ENCODE data around the gene ATP6V0C.

ATP6V0C gene

DNA sequence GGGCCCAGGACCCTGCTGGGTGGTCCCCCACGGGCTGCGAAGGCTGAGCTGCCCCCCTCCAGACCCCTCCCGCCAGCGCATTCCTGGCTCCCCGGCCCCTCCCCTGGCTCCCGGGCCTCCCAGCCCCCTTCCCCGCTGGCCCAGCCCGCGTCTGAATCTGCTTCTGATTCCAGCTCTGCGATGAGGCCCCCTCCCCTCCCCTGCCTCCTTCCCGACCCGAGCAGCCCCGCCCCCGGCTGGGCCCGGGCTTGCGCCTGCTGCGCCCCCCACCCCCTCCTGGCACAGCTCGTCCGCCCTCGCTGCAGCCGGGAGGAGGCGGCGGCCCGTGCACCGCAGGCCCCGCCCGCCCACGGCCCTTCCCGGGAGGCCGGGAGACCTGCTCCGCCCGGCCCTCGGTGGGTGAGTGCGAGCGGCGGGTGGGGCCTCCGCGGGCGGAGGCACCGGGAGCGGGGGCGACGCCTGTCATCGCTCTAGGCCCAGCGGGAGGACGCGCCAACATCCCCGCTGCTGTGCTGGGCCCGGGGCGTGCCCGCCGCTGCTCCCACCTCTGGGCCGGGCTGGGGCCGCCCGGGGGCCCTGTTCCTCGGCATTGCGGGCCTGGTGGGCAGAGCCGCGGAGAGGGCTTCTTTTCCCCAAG, 42.6 kb upstream of the ATP6V0C start, which contains the start of gene NTN3:
NTN3 (plus strand) TSS at position 282 of the 637 bp plus-strand sequence. CDS start 405 bp downstream, outside the sequence.
- peak within 1 kb of the TSS; percentile 26 for H3K4me3 ChIP-seq (ENCODE audit: low read depth, low read length)
- no peaks in the 10 kb centered on the region for H3K9me3 ChIP-seq (ENCODE audit: control insufficient read depth, insufficient read depth, low read length)
- no peak within 1 kb of the TSS for H3K9ac ChIP-seq (ENCODE audit: low read depth, low read length)
- H3K36me3 ChIP-seq (ENCODE audit: control insufficient read depth, insufficient read depth, low read length) = no peaks in the 10 kb centered on the region
- peaks cover 16% of the 10 kb centered on the region for H3K27me3 ChIP-seq (ENCODE audit: control insufficient read depth, insufficient read depth, low read length)
- peaks cover 13% of the 10 kb centered on the region for H3K4me1 ChIP-seq (ENCODE audit: control insufficient read depth, insufficient read depth, low read length)

DNA sequence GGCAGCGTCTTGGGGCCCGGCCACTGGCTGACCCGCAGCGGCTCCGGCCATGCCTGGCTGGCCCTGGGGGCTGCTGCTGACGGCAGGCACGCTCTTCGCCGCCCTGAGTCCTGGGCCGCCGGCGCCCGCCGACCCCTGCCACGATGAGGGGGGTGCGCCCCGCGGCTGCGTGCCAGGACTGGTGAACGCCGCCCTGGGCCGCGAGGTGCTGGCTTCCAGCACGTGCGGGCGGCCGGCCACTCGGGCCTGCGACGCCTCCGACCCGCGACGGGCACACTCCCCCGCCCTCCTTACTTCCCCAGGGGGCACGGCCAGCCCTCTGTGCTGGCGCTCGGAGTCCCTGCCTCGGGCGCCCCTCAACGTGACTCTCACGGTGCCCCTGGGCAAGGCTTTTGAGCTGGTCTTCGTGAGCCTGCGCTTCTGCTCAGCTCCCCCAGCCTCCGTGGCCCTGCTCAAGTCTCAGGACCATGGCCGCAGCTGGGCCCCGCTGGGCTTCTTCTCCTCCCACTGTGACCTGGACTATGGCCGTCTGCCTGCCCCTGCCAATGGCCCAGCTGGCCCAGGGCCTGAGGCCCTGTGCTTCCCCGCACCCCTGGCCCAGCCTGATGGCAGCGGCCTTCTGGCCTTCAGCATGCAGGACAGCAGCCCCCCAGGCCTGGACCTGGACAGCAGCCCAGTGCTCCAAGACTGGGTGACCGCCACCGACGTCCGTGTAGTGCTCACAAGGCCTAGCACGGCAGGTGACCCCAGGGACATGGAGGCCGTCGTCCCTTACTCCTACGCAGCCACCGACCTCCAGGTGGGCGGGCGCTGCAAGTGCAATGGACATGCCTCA, 41.9 kb upstream of the ATP6V0C start:
- Histone ChIP-seq H3K4me1 (ENCODE audit: control insufficient read depth, insufficient read depth, low read length) (peaks cover 13% of the 10 kb centered on the region), H3K9me3 (ENCODE audit: control insufficient read depth, insufficient read depth, low read length) (no peaks in the 10 kb centered on the region), H3K36me3 (ENCODE audit: control insufficient read depth, insufficient read depth, low read length) (no peaks in the 10 kb centered on the region), H3K9ac (ENCODE audit: low read depth, low read length) (no peak overlapping the region), H3K4me3 (ENCODE audit: low read depth, low read length) (peak overlapping the region; percentile 18), H3K27me3 (ENCODE audit: control insufficient read depth, insufficient read depth, low read length) (peaks cover 16% of the 10 kb centered on the region)

DNA sequence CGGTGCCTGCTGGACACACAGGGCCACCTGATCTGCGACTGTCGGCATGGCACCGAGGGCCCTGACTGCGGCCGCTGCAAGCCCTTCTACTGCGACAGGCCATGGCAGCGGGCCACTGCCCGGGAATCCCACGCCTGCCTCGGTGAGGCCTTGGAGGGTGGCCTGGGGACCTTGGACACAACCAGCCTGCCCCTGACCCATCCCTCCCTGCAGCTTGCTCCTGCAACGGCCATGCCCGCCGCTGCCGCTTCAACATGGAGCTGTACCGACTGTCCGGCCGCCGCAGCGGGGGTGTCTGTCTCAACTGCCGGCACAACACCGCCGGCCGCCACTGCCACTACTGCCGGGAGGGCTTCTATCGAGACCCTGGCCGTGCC, 41.3 kb upstream of the ATP6V0C start:
- H3K4me3 ChIP-seq (ENCODE audit: low read depth, low read length) = no peak overlapping the region
- peaks cover 12% of the 10 kb centered on the region for H3K4me1 ChIP-seq (ENCODE audit: control insufficient read depth, insufficient read depth, low read length)
- H3K9ac ChIP-seq (ENCODE audit: low read depth, low read length) = no peak overlapping the region
- peaks cover 16% of the 10 kb centered on the region for H3K27me3 ChIP-seq (ENCODE audit: control insufficient read depth, insufficient read depth, low read length)
- no peaks in the 10 kb centered on the region for H3K36me3 ChIP-seq (ENCODE audit: control insufficient read depth, insufficient read depth, low read length)
- H3K9me3 ChIP-seq (ENCODE audit: control insufficient read depth, insufficient read depth, low read length) = no peaks in the 10 kb centered on the region

DNA sequence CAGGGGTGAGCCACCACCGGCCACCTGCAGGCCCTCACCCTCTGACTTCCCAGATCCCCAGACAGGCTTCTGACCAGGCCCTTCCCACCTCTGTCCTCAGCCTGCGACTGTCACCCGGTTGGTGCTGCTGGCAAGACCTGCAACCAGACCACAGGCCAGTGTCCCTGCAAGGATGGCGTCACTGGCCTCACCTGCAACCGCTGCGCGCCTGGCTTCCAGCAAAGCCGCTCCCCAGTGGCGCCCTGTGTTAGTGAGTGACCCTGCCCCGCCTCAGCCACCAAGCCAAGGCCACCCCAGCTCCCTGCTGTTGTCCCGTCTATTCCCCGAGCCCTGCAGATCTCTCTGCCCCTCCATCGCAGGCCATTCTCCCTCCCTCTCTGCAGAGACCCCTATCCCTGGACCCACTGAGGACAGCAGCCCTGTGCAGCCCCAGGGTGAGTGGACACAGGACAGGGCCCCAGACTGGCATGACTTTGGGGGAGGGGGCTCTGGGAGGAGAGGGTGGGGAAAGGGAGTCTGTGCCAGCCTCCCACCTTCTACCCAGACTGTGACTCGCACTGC, 40.8 kb upstream of the ATP6V0C start:
- peaks cover 16% of the 10 kb centered on the region for H3K27me3 ChIP-seq (ENCODE audit: control insufficient read depth, insufficient read depth, low read length)
- H3K9me3 ChIP-seq (ENCODE audit: control insufficient read depth, insufficient read depth, low read length) = no peaks in the 10 kb centered on the region
- H3K36me3 ChIP-seq (ENCODE audit: control insufficient read depth, insufficient read depth, low read length) = no peaks in the 10 kb centered on the region
- H3K9ac ChIP-seq (ENCODE audit: low read depth, low read length) = no peak overlapping the region
- peak overlapping the region; percentile 45 for H3K4me3 ChIP-seq (ENCODE audit: low read depth, low read length)
- peaks cover 12% of the 10 kb centered on the region for H3K4me1 ChIP-seq (ENCODE audit: control insufficient read depth, insufficient read depth, low read length)

DNA sequence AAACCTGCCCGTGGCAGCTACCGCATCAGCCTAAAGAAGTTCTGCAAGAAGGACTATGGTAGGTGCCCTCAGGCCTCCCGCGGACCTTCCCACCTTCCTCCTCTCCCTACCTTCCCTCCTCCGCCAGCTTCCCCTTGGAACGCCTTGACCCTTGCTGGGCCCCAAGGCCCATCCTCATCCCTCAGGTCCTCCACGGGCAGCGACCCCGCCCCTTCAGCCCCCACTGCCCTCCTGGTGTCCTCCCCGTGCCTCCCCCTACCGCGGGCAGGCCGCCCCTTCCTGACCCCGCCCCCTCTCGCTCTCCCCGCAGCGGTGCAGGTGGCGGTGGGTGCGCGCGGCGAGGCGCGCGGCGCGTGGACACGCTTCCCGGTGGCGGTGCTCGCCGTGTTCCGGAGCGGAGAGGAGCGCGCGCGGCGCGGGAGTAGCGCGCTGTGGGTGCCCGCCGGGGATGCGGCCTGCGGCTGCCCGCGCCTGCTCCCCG, 40.3 kb upstream of the ATP6V0C start:
- peaks cover 16% of the 10 kb centered on the region for H3K27me3 ChIP-seq (ENCODE audit: control insufficient read depth, insufficient read depth, low read length)

DNA sequence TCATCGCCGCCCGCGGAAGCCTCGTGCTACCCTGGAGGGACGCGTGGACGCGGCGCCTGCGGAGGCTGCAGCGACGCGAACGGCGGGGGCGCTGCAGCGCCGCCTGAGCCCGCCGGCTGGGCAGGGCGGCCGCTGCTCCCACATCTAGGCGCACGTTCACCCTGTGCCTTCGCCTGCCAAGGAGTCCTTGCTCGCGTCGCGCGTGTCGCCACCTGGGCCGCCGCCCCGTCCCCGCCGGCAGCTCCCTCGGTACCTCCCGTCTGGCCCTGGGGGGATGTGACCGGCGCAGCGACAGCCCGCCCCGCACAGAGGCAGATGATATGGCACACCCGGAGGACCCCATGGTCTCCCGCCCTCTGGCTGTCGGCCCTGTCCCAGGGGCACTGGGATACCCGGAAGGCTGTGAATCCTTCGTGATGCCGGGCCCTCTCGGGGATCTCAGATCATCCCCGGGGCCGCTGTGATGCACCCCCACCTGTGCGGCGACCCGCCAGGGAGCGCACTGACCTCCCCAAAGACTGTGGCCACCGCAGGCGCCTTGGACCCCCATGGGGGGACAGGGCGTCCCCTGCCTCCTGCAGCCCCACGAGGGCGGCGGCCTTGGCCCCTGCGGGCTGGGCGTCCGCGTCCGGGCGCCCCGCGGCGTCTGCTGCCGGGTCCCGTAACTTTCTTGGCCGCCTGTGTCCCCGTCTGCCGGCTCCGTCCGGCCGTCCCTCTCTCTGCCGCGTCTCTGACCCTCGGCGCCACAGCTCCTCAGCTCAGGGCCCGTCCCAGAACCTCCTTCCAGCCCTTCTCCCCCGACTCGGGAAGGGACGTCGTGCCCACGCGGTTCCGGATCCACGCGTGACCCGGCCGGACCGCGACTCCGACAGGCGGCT, 39.5 kb upstream of the ATP6V0C start:
- peaks cover 8% of the 10 kb centered on the region for H3K4me1 ChIP-seq (ENCODE audit: control insufficient read depth, insufficient read depth, low read length)
- H3K9ac ChIP-seq (ENCODE audit: low read depth, low read length) = peak overlapping the region; percentile 60
- H3K9me3 ChIP-seq (ENCODE audit: control insufficient read depth, insufficient read depth, low read length) = no peaks in the 10 kb centered on the region
- H3K36me3 ChIP-seq (ENCODE audit: control insufficient read depth, insufficient read depth, low read length) = no peaks in the 10 kb centered on the region
- peak overlapping the region; percentile 70 for H3K4me3 ChIP-seq (ENCODE audit: low read depth, low read length)
- peaks cover 16% of the 10 kb centered on the region for H3K27me3 ChIP-seq (ENCODE audit: control insufficient read depth, insufficient read depth, low read length)

More for the DNA sequence above, 40.3 kb upstream of the ATP6V0C start:
- no peak overlapping the region for H3K9ac ChIP-seq (ENCODE audit: low read depth, low read length)
- H3K9me3 ChIP-seq (ENCODE audit: control insufficient read depth, insufficient read depth, low read length) = no peaks in the 10 kb centered on the region
- H3K4me1 ChIP-seq (ENCODE audit: control insufficient read depth, insufficient read depth, low read length) = peaks cover 12% of the 10 kb centered on the region
- H3K4me3 ChIP-seq (ENCODE audit: low read depth, low read length) = peak overlapping the region; percentile 45
- H3K36me3 ChIP-seq (ENCODE audit: control insufficient read depth, insufficient read depth, low read length) = no peaks in the 10 kb centered on the region

DNA sequence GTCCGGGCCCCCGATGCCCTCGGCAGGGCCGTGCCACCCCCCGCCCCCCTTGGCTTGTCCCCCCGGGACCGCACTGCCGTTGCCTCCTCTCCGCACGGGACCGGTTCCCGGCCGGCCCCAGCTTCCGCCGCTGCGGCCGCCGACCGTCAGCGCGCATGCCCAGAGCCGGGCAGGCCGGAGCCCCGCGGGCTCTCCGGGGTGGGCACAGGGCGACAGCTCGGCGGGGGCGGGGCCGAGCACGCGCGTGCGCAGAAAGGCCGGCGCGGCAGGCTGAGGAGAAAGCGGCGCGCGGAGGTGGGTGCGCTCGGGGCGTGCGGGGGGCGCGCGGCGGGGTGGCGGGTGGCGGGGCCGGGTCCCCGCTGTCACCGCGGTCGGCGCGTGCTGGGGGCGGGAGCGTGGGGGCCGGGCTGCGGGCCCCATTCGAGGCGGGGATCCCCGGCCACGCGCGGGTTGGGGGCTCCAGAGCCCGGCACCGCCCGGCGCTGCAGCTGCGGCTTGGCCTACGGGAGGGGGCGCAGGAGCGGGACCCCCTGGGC, 38.8 kb upstream of the ATP6V0C start, which contains the start of gene TBC1D24:
TBC1D24 (plus strand) TSS at position 251 of the 536 bp plus-strand sequence. CDS start 21,022 bp downstream, outside the sequence.
- peak within 1 kb of the TSS; percentile 60 for H3K9ac ChIP-seq (ENCODE audit: low read depth, low read length)

DNA sequence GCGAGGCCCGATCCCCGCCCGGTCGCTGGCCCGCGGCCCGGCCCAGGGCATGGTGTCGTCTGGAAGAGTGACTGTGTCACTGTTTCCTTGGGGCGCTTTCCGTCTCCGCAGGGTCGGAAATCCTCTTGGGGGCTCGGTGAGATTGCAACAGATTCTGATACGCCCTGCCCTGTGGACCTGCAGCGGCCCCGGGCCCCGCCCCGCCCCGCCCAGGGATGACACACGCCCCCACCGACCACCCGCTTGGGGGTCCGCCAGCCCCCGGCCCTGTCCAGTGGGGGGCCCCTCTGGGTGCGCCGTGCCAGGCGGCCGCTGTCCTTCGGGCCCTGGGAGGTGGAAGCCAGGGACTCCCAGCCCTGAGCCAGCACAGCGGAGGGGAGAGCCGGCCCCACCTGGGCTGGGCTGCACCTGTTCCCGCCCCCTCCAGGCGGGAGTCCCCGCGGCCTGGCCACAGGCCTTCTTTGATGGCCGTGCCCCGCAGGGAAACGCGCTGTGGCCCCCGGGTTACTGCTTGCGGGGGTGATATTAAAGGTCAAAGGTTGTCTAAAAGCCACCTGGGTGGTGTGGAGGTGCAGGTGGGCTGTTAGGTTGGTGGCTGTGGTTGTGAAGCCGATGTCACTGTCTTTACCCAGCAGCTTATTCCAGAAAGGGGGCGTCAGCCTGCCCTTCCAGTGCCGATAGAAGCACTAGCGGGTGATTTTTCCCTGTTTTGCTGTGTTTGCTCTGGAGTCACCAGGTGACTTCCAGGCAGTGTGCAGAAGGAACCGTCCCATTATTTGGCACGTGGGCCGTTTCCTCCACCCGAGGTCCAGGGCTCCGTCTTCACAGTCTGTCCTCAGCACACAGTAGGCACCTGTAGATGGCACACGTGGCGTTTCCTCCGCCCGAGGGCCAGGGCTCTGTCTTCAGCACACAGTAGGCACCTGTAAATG, 38.1 kb upstream of the ATP6V0C start:
- Histone ChIP-seq H3K27me3 (ENCODE audit: control insufficient read depth, insufficient read depth, low read length) (peaks cover 9% of the 10 kb centered on the region), H3K4me3 (ENCODE audit: low read depth, low read length) (peak overlapping the region; percentile 59), H3K9me3 (ENCODE audit: control insufficient read depth, insufficient read depth, low read length) (no peaks in the 10 kb centered on the region), H3K9ac (ENCODE audit: low read depth, low read length) (no peak overlapping the region), H3K36me3 (ENCODE audit: control insufficient read depth, insufficient read depth, low read length) (no peaks in the 10 kb centered on the region), H3K4me1 (ENCODE audit: control insufficient read depth, insufficient read depth, low read length) (peaks cover 2% of the 10 kb centered on the region)

More for the DNA sequence above, 38.8 kb upstream of the ATP6V0C start, which contains the start of gene TBC1D24:
- peaks cover 4% of the 10 kb centered on the region for H3K4me1 ChIP-seq (ENCODE audit: control insufficient read depth, insufficient read depth, low read length)
- H3K9me3 ChIP-seq (ENCODE audit: control insufficient read depth, insufficient read depth, low read length) = no peaks in the 10 kb centered on the region
- H3K4me3 ChIP-seq (ENCODE audit: low read depth, low read length) = peak within 1 kb of the TSS; percentile 70
- H3K27me3 ChIP-seq (ENCODE audit: control insufficient read depth, insufficient read depth, low read length) = peaks cover 11% of the 10 kb centered on the region
- no peaks in the 10 kb centered on the region for H3K36me3 ChIP-seq (ENCODE audit: control insufficient read depth, insufficient read depth, low read length)

DNA sequence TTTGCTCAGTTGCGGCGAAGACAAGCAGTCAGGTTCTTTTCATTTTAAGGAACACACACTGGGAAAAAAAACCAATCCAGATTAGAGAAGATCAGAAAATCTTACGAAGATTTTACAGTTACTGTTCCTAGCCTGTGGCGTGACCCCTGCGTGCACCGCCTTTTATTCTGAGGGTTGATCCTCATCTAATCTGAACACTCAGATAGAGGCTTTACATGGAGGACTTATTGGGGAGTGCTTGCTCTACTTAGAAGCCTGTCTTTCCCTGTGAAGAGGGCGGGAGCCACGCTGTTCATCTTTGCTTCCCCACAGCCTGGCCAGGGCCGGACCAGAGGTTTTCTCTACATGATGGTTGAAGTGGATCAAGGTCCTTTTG, 37.4 kb upstream of the ATP6V0C start:
- Histone ChIP-seq H3K4me1 (ENCODE audit: control insufficient read depth, insufficient read depth, low read length) (peaks cover 2% of the 10 kb centered on the region), H3K9ac (ENCODE audit: low read depth, low read length) (no peak overlapping the region), H3K9me3 (ENCODE audit: control insufficient read depth, insufficient read depth, low read length) (no peaks in the 10 kb centered on the region), H3K36me3 (ENCODE audit: control insufficient read depth, insufficient read depth, low read length) (no peaks in the 10 kb centered on the region), H3K4me3 (ENCODE audit: low read depth, low read length) (peak overlapping the region; percentile 59), H3K27me3 (ENCODE audit: control insufficient read depth, insufficient read depth, low read length) (peaks cover 9% of the 10 kb centered on the region)

DNA sequence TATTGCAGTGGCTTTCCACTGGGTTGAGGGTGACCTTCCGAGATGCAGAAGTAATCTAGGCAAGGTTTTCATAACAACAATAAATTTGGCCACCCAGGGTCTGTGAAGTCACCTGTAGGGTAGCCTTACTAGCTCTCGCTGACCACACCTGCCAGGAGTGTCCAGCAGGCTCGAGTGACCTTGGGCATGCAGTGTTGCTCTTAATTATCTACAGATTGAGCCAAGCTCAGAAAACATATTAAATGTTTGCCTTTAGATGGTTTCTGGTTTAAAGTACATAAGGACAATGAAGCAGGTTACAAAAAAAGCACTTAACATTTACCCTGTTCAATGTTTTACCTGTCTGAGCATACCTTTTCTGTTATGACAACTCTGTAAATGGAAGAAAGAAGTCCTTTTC, 37.0 kb upstream of the ATP6V0C start:
- Histone ChIP-seq H3K9me3 (ENCODE audit: control insufficient read depth, insufficient read depth, low read length) (no peaks in the 10 kb centered on the region), H3K9ac (ENCODE audit: low read depth, low read length) (no peak overlapping the region), H3K4me1 (ENCODE audit: control insufficient read depth, insufficient read depth, low read length) (peaks cover 2% of the 10 kb centered on the region), H3K27me3 (ENCODE audit: control insufficient read depth, insufficient read depth, low read length) (peaks cover 9% of the 10 kb centered on the region), H3K4me3 (ENCODE audit: low read depth, low read length) (no peak overlapping the region), H3K36me3 (ENCODE audit: control insufficient read depth, insufficient read depth, low read length) (no peaks in the 10 kb centered on the region)

All from iPS-15b (cell line).